Measurements from ENCODE around the gene PLEKHA7.

PLEKHA7 gene

DNA sequence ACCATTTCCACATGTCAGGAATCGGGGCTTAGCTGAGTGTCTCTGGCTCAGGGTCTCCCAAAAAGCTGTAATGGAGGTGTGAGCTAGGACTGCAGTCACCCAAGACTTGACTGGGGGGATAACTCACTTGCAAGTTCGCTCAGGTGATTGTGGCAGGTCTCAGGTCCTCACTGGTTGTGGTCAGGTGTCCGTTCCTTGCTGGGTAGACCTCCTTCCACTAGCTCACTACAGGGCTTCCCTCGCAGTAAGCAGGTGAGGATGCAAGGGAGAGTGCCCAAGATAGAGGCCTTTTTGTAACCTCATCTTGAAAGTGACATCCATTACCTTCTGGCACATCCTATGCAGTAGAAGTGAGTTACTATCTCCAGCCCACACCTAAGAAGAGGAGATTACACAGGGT is 246.3 kb downstream of the PLEKHA7 start:
- DNase-seq = no peak
- TF ChIP-seq POLR2A (IDR thresholded peaks at IDR 0.05; ENCODE audit: low read length) (no peak), GATA1 (IDR thresholded peaks at IDR 0.05; ENCODE audit: low read depth, low read length) (no peak)

DNA sequence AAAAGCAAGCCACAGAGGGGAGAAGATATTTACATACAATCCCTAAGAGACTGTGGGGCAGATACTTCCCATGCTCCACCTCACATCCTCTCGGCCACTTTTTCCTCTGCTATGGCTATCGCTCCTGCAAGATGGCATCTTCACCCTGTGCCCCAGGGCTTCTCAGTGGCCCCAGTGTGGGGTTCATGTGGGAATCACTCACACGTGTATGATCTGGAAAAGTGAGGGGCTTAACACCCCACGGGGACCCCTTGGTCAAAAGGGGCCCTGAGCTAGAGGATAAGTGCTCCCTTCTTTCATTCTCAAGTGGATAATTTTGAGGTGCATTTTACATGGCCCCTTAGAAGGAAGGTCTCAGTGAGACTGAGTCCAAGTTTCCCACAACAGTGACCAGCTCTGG is 247.1 kb downstream of the PLEKHA7 start:
- no peak for DNase-seq
- TF ChIP-seq POLR2A (IDR thresholded peaks at IDR 0.05; ENCODE audit: low read length) = no peak

DNA sequence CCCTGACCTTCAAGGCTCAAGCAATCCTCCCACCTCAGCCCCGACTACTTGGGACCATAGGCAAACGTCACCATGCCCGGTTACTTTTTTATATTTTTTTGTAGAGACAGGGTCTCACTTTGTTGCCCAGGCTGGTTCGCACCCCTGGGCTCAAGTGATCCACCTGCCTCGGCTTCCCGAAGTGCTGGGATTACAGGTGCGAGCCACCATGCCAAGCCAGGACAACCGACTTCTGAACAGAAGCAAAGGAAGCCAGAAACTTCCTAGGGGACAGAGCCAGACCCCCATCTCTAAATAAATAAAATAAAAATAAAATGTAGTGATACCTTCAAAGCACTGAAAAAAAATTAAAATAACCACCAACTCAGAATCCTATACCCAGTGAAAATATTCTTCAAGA is 249.3 kb downstream of the PLEKHA7 start:
- no peak for DNase-seq
- no peak for TF ChIP-seq GATA1 (IDR thresholded peaks at IDR 0.05; ENCODE audit: low read depth, low read length)
- TF ChIP-seq POLR2A (IDR thresholded peaks at IDR 0.05; ENCODE audit: low read length) = no peak

DNA sequence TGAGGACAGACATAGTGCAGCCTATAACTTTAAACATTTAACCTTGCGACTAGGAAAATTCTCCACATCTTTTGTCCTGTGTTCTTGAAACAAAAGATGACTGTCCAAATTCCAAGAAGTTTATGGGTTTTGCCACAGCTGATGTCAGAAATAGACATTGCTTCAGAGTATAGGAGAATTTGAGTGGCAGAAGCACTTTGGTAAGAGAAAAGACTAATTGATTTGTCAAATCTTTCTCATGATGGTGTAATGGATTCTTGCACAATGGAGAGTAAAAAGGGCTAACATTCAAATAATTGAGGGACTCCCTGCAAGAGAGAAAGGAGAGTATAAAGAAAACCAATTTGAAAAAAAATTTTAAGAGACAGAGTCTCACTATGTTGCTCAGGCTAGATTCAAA is 250.5 kb downstream of the PLEKHA7 start:
- no peak for DNase-seq
- TF ChIP-seq GATA1 (IDR thresholded peaks at IDR 0.05; ENCODE audit: low read depth, low read length) (no peak), POLR2A (IDR thresholded peaks at IDR 0.05; ENCODE audit: low read length) (no peak)

DNA sequence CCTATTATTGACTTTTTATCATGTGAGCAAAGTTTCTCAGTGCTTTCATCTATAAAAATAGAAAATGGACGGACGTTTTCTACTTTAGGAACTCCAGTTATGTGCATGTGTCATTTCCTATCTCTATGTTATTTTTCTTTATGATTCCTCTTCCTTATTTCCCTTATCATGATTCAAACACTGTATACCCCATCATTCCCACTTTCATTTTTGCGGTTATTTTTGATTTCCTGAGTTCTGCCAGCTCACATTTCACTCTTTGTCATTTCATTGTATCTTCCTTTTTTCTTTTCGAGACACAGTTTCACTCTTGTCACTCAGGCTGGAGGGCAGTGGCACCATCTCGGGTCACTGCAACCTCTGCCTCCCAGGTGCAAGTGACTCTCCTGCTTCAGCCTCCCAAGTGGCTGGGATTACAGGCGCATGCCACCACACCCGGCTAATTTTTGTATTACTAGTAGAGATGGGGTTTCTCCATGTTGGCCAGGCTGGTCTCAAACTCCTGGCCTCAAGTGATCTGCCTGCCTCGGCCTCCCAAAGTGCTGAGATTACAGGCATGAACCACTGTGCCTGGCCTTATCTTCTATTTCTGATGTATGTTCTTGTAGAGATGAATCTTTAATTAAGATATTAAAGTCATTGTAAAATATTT is 254.2 kb downstream of the PLEKHA7 start:
- TF ChIP-seq POLR2A (IDR thresholded peaks at IDR 0.05; ENCODE audit: low read length) = no peak
- TF ChIP-seq GATA1 (IDR thresholded peaks at IDR 0.05; ENCODE audit: low read depth, low read length) = no peak
- DNase-seq = no peak

DNA sequence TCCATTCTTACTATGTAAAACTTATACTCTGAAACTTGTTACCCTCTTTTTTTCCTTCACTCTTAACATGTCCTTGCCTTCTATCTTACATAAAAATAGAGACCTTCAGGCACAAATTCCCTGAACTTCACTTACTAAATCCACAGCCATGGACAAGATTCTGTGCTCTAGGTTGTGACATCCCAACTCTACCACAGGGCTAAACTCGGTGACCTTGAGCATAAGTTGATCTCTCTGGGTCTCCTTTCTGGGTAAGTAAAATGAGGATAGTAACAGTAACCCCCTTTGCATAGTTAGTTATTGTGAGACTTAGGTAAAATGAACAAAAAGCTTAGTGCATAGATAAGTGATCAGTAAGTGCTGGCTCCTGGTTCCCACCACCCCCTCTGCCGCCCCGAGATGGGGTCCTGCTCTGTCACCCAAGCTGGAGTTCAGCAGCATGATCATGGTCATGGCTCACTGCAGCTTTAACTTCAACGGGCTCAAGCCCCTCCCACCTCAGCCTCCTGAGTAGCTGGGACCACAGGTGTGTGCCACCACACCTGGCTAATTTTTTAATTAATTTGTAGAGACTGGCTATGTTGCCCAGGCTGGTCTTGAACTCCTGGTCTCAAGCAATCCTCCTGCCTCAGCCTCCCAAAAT is 255.7 kb downstream of the PLEKHA7 start:
- DNase-seq = no peak
- TF ChIP-seq GATA1 (IDR thresholded peaks at IDR 0.05; ENCODE audit: low read depth, low read length) = no peak
- TF ChIP-seq POLR2A (IDR thresholded peaks at IDR 0.05; ENCODE audit: low read length) = no peak

DNA sequence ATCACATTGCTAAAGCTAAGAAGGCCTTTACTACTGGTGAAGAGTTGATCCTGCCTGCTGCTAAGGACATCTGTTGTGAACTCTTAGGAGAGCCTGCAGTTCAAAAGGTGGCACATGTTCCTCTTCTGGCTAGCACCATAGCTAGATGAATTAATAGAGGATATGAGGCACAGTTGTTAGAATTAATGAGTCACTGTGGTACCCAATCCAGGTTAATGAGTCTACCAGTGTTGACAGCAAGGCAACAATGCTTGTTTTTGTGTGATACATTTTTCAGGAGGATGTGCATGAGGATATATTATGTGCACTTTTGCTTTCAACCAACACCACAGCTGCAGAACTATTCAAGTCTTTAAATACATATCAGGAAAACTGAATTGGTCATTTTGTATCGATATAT is 263.8 kb downstream of the PLEKHA7 start:
- no peak for DNase-seq

DNA sequence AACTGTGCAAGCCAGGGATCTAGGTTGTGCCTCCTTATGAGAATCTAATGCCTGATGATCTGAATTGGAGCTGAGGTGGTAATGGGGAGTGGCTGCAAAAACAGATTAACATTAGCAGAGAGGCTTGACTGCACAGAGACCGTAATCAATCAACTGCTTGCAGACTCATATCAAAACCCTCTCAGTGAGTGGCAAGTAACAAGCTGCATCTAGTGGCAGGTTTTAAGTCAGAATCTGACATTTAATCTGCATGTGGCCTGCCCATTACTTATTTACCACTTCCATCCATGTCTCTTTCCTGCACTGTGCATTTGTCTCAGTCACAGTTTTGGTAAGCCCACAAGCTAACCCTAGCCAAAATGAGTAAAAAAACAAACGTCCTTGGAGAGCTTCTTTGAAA is 264.5 kb downstream of the PLEKHA7 start:
- TF ChIP-seq GATA1 (IDR thresholded peaks at IDR 0.05; ENCODE audit: low read depth, low read length) = no peak
- DNase-seq = no peak

More for the DNA sequence above, 263.8 kb downstream of the PLEKHA7 start:
- TF ChIP-seq POLR2A (IDR thresholded peaks at IDR 0.05; ENCODE audit: low read length) = no peak
- no peak for TF ChIP-seq GATA1 (IDR thresholded peaks at IDR 0.05; ENCODE audit: low read depth, low read length)

DNA sequence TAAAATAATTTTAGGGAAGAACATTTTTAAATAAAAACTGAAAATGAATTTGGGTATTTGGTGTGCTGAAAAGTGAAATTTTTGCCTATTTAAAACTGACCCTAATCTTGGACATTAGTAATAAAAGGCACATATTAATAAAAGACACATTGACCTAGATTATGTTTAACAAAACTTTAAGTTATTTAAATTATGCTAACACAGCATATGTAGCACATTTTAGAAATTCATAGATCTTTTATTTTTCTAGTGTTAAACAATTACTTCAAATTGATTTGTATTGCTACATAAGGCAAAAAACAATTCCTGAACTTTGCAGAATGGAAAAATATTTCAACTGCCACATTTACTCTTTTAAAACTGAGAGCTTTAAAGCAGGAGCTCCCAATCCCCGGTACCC is 265.1 kb downstream of the PLEKHA7 start:
- DNase-seq = no peak
- TF ChIP-seq GATA1 (IDR thresholded peaks at IDR 0.05; ENCODE audit: low read depth, low read length) (no peak), POLR2A (IDR thresholded peaks at IDR 0.05; ENCODE audit: low read length) (no peak)

DNA sequence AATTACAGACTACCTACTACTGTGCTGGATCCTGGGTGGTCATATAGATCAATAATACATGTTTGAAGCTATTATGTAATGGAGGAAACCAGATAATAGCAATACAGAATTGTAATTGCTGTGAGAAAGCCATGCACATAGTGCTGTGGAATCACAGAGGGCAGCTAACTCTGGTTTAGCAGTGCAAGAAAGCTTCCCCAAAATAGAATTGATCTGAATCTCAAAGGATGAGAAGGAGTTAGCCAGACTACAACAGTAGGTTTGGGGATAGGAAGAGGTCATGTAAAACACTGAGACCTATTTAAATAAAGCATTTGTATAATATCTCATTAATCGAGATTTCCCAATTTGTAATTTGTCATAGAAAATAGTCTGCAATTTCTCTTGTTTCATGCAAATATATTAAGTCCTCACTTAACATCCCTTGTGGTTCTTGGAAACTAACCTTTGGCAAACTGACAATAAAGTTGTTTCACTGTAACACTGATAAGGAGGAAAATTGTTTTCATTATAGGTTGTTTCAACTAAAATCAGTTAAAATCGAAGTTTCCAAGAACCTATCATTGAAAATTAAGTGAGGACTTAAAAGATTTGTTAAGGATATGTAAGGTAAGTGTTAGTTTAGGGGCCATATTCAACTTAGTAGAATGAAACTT is 268.1 kb downstream of the PLEKHA7 start:
- DNase-seq = peak in 1 of 2 experiments; percentile 13
- TF ChIP-seq POLR2A (IDR thresholded peaks at IDR 0.05; ENCODE audit: low read length) (no peak), GATA1 (IDR thresholded peaks at IDR 0.05; ENCODE audit: low read depth, low read length) (no peak)

DNA sequence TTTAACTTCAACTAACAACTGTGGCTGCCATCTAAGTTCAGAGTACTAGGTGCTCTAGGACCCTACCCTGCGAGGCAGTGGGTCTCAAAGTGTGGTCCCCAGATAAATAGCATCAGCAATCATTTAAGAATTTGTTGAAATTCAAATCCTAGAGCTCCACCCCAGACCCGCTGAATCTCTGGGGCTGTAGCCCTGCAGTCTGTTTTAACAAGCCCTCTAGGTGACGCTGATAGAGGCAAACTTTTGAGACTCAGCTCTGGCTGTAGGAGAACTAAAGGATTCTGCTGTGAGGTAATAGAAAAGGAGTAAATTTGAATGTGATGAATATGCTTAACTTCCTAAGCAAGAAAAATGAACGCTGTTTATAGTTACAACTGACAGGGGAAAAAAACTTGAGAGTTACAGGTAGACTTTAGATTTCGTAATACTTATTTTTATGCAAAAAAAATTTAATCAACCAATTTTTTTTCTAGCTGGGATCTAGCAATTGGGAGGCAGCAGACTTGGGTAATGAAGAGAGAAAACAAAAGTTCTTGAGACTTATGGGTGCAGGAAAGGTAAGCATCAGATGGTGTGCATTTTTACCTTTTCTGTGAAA is 270.0 kb downstream of the PLEKHA7 start:
- TF ChIP-seq POLR2A (IDR thresholded peaks at IDR 0.05; ENCODE audit: low read length) (no peak), GATA1 (IDR thresholded peaks at IDR 0.05; ENCODE audit: low read depth, low read length) (no peak)
- DNase-seq = no peak

DNA sequence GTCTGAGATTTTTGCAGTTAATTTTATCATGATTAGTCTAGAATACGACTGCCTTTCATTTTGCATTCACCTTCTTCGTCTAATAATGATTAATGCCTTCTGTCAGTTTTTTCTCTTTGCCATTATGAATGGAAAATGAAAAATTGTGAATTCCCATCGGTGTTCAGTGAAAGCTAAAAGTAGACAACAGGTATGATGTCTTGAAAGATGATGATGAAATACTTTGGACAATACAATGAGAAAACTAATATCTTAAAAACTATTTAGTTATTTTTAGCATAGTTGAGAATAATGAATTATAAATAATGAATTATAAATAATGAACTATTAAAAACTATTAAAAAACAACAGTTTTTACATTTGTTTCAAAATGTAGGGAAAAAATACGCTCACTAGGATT is 270.7 kb downstream of the PLEKHA7 start:
- no peak for TF ChIP-seq POLR2A (IDR thresholded peaks at IDR 0.05; ENCODE audit: low read length)
- TF ChIP-seq GATA1 (IDR thresholded peaks at IDR 0.05; ENCODE audit: low read depth, low read length) = no peak
- no peak for DNase-seq

DNA sequence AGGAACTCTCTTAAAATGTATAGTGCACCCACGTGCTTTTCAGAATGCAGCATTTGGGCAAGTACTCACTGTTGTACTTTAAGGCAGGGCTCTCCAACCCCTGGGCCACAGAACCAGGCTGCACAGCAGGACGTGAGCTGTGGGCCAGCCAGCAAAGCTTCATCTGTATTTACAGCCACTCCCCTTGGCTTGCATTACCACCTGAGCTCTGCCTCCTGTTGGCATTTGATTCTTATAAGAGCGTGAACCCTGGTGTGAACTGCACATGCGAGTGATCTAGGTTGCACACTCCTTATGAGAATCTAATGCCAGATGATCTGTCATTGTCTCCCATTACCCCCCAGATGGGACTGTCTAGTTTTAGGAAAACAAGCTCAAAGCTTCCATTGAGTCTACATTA is 272.7 kb downstream of the PLEKHA7 start:
- peak in 1 of 2 experiments; percentile 9 for DNase-seq
- TF ChIP-seq GATA1 (IDR thresholded peaks at IDR 0.05; ENCODE audit: low read depth, low read length) (no peak), POLR2A (IDR thresholded peaks at IDR 0.05; ENCODE audit: low read length) (no peak)

DNA sequence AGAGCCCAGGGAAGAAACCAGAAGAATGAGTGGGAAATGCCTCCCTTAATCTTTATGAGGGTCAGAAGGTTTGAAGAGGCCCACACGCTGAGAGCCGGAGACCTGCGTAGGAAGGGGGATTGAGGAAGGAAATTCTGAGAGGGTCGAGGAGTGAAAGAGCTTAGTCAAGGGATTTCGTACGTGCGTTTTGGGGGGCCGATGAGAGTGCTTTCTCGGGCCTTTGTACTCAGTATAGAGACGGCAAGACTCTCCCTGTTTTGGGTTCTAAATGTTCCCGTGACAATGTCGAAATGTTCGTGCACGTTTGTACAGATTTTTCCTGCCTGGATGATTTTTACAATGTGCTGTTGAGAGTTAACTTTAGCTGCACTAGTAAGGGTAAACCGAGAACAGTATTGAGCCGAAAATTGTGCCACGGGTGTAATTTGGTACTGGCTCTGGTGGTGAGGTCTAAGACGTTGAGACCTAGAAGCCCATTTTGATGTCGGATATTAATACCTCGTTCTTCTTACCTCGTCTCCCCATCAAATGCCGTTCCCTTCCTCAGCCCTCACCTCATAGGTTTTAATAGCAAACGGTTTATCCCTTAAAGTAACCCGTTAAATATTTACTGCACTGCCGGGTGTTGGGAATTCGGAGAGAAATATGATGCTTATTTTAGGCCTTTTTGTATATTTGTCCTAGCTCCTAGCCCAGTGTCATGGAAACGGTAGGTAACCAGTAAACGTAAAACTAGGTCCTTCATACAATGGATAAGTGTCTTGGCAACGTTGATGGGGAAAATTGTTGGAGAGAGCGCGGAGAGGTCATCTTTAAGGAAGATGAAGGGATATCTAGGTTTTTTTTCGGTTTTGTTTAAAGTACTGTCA is 275.0 kb downstream of the PLEKHA7 start:
- no peak for TF ChIP-seq POLR2A (IDR thresholded peaks at IDR 0.05; ENCODE audit: low read length)
- TF ChIP-seq GATA1 (IDR thresholded peaks at IDR 0.05; ENCODE audit: low read depth, low read length) = no peak
- DNase-seq = peak in 1 of 2 experiments; percentile 56
